Activated CD4-positive, alpha-beta T cell treated with anti-CD3 and anti-CD28 coated beads, Interleukin-2, Interleukin-6, amounts not matched to agents 100 ng/mL and 50 ng/mL, durations not matched to agents 16 hours and 8 hours (primary cell): ENCODE results near the gene BRINP3.
"Not testable (repeated sequence)": the region's sequence is repeated elsewhere in the genome, so short reads cannot be mapped to it uniquely, and the experiment has no call there.

Experiments used
- DNase-seq: peaks from one replicate; pipeline ENCODE4 v3.0.0-alpha.2; 2020

The BRINP3 gene

DNA sequence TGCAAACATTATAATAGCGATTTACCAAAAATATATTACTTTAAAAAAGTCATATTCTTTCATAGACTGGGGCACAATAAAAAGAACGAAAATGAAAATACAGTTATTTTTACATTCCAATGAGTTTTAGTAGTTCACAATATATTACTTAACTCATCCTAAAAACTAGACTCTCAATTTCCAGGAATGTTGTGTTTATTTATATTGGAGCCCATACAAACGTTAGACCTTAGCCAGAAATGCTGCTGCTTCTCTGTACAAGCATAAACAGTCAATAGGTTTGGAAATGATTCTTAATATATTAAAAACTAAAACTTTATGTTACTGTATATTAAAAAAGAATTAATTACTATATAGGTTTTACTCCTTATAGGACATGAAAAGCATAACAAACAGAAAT is 302.3 kb downstream of the BRINP3 start:
- no peak for DNase-seq

DNA sequence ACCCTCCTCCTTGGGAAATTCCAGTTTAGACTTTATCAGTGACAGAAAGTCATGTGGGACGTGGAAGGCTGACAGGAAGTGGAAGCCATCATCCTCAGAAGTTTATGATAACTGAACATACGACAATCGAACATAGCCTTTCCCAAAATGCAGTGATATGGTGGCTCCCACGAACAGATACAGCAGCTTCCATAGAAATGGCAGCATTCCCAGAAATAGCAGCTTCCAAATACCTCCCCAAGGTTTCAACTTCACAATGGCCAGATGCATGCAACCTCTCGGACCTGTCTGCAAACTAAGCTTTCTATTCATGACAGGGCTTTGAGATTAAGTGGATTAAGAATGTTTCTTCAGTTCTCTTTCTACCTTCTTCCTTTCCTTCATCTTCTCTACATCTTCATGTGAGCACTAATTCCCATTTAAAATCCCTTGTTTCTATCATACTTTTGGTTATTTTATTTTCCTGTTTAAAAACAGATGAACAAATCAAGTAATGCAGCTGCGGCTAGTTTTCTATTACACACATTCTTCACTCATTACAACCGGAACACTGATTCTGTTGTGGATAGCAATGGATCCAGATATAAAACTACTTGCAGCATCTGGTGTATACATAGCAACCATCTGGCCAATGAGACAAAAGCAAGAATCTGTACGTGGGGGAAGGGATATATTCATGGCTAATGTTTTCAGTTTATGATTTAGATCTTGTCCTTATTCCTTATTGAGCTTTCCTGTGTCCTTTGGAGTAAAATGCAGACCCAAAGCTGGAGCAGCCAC is 304.8 kb downstream of the BRINP3 start:
- no peak for DNase-seq

DNA sequence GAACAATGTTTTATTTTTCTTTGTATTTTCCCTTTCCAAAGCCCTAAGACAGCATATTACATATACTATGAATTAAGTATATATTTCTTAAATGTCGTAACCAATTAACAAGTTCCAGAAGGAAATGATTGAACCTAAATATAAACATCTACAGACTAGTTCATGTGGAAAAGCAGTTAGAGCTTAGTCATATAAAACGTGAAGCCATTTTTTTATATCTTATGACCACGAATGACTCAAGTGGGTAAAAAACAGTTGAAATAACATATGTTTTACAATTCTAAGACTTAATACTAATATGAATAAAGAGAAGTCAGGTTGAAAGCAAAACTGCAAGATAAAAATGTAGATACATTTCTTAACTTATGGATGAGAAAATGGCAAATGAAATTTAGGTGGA is 307.3 kb downstream of the BRINP3 start:
- DNase-seq: no peak

DNA sequence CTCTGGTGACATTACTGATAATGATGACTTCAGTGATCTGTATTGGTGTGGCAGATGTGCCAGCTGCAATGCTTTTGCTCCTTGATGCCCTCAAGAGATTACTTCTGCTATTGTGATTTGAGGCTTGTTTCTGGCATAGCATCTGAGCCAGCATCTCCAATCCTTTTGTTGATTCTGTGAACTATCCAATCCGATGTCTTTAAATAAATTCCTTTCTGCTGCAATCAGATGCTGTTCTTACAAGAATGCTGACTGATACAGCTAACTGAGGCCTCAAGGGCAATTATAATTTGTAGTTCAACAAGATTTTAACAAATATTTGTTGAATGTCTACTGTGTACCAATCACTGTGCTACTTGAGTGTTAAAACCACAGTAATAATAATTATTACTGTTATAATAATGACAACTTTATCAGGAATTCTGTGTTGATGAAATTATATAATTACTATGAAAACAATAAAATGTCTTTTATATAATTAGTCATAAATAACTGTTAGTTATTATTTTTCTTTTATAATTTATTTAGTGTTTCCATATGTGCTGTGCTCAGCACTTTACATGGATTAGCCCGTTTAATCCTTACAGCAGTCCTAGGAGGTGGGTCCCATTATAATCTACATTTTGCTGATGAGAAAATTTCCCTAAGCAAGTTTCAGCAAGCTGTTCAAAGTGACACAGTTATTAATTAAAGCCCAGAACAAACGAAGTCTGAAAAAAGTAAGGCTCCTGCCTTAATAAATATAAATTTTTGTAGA is 308.2 kb downstream of the BRINP3 start:
- DNase-seq: no peak

DNA sequence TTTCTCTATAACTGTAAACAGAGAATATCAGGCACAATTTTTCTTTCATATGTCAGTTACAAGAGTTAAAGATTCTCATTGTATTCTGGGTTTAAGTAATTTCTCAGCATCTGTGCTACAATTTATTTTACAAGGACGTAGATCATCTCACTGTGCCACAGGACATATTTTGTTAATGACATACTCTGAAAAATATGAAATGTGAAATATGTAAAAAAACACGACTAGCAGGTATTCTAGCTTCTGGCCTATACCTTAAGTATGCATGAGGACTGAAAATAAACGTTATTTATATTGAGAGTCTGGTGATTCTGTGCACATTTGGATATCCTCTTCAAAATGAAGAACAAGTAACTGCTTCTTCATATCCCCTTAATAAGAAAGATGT is 308.8 kb downstream of the BRINP3 start:
- DNase-seq: no peak

DNA sequence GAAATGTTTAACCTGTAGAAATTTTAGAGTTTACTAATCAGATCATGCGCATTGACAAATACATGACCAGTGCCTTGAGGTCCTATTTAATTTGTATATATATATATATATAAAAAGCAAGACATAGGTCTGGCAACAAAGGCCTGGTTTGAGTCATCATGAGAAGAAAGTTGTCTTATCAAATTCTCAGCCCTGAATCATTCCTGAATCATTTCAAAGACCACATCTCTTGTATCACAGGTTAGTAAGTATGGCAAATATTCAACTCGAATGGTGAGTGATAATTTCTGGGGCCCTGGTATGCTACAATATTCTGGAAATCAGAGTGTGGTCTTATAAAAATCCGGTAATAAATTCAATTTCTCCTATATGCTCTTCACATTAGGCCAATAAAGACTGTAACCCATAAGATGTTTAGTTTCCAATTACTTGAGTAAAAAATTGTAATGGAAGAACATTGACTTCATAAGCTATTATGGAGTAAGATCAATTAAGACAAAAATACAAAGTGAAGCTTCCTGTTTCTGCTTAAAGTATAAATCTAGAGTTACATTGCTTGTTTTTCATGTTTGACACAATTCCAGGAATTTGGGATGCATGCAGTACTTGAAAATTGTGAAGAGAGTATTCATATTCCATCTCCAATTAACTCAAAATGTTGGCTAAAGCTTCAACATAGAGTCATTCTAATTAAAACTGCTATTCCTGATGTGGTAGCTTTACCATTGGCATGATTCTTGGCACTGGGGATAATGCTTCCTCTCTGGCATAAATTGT is 309.4 kb downstream of the BRINP3 start:
- no peak for DNase-seq

DNA sequence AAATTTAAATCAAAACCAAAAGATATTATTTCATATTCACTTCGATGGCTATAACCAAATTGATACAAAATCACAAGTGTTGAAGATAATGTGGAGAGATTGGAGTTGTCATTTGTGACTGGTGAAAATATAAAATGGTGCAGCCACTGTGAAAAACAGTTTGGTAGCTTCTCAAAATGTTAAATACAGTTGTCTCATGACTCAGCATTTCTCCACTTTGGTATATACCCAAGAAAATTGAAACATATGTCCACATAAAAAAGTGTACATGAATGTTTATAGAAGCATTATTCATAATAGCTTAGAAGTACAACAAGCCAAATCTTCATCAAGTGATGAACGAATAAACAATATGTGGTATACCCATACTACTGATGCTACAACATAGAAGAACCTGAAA is 318.5 kb downstream of the BRINP3 start:
- no peak for DNase-seq

DNA sequence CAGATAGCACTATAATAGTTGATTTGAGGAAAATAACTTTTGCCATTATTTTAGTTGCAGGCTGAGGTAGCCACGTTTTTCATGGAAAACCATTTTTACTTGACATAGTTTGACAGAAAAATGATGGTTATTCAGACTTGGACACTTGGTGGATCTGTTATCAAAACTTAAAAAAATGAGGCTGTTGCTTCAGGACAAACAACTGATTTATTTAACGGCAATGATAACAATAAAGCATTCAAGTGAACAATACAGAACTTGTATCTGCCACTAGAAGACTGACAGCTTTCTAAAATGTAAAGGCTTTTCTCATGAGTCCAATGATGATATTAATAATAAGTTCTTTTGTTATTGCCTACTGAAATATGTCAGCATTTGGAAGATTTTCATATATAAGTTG is 322.9 kb downstream of the BRINP3 start:
- no peak for DNase-seq

DNA sequence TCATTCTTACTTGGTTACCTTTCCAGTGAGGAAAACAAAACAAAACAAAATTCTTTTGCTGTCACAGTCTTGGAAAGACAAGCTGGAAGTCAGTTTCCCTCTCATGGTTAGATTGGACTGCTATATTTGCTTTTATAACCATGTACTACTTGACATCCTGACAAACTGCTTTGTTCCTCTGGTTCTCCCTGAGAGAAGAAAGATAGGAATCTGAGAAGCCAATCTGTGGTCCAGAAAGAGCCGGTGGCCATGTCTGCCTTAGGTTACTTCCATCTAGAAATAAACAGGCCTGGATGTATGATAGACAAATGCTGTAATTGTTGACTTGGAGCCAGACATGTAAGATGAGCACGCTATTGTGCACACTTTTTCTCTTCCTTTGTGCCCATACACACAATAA is 330.0 kb downstream of the BRINP3 start:
- DNase-seq: no peak

DNA sequence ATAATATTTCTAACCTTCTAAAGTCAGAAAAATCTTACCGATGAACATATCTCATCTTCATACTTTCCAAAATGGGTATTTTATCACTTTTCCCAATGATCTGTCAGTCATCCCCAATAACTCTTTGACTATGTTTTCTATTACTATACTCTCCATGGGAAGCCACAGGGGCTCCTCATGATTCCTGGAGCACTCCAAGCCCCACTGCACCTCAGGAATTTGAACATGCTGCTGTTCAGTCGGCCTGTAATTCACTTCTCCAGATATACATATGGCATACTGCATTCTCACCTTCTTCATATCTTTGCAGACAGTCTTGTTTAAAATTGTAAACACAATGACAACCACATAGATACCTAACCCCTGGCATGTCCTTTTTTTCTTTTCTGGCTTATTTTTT is 333.0 kb downstream of the BRINP3 start:
- DNase-seq: no peak

DNA sequence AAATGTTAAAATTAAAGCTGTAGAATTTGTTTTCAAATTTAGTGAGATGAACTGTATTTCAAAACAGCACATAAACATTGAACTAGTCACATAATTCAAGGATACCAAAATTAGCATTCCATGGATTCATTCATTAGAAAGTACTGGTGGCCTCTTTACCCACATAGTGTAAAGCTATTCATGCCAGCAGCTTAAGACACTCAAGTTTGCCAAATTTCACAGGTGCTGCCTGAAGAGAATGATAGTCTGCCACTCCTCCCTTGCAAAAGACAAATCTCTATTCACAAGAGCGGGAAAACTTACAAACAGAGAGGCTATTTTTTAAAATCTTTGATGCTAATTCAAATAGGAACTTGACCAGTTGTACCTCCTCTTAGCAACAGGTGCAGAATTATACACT is 337.0 kb downstream of the BRINP3 start:
- no peak for DNase-seq

DNA sequence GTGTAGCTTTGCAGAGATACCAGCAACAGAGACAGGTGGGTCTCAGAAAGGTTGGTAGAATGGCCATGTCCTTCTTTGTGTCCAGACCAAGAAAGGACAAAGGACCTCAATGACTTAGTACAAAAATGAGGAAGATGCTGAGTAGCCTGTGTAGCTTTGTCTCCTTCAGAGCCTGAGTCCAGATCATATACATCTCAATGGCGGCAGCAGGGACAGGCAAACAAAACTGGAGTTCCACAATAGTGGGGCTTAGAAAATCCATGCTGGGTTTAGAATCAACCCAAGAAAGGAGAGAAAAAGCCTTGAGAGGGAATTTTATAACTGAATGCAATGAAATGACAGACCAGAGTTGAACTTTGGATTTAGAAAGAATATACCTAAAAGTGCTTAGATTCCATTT is 339.0 kb downstream of the BRINP3 start:
- no peak for DNase-seq

DNA sequence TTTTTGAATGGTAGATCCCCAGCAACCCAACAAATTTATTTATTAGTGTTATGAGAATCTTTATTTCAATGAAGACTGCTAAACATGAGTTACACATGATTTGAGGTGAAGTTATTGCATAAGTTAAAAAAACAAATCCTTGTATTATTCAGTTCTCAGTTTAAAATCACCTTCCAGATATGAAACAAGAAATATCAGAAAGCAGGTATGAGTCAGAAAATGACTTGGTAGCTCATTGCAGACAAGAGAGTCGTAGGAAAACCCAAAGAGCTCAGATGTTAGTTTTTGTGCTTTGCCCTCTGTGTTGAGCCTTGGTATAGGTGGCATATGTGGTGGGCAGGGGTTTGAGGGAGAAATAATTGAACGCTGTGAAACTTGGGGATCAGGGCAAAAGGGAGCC is 339.4 kb downstream of the BRINP3 start:
- no peak for DNase-seq

DNA sequence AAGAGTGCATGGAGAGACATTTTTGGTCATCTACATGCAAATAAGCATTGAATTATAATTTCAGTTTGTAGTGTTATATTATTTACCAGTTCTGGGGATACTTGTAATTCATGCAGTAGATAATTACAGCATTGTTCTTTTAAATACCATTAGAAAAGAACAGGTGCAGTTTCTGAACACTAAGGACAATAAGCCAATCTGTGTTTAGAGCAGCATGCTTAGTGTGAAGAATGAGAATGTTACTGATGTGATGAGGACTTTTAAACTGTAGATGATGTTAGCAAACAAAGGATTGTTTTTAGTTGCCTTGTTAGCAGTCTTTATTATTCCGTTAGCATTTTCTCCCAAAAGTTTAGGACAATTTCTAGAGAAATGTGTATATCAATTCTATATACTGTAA is 348.3 kb downstream of the BRINP3 start:
- DNase-seq: no peak

DNA sequence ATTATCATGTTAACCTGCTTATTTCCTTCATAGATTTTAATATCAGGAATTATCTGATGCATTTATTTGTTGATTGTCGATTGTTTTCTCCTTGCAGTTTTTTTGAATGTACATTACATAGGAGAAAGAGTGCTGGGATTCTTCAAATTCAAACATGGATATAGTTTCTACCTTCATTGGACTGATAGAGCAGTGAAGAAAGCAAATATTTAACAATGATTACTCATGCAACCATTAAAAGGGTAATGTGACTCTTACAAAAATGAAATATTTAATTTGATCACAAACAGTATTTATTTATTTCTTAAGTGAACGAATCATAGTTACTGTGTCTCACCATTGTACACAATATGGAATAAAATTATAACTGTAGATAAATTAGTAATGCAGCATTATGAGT is 350.9 kb downstream of the BRINP3 start:
- no peak for DNase-seq

DNA sequence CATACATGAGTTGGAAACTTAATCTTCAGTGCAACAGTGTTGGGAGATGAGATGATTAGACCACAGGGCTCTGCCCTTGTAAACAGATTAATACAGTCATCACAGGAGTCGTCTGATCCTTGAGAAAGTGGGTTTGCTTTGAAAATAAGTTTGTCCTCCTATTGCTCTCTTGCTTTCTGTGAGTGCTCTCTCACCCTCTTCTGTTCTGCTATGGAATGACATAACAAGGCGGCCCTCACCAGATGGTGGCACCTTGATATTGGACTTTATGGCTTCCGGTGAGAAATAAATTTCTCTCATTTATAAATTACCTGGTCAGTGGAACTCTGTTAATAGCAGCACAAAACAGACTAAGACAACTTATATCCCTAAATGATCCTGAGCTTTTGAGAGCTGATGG is 353.6 kb downstream of the BRINP3 start:
- no peak for DNase-seq

DNA sequence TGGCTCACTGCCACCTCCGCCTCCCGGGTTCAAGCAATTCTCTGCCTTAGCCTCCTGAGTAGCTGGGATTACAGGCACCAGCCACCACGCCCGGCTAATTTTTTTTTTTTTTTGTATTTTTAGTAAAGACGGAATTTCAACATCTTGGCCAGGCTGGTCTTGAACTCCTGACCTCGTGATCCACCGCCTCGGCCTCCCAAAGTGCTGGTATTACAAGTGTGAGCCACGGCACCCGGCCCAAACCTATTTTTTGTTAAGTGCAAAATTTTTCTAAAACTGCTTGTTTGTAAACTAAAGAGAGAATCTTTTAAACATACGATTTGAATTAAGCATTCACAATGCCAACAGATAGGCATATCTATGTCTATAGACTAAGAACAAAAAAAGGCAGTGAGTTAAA is 357.1 kb downstream of the BRINP3 start:
- not testable (repeated sequence) for DNase-seq

DNA sequence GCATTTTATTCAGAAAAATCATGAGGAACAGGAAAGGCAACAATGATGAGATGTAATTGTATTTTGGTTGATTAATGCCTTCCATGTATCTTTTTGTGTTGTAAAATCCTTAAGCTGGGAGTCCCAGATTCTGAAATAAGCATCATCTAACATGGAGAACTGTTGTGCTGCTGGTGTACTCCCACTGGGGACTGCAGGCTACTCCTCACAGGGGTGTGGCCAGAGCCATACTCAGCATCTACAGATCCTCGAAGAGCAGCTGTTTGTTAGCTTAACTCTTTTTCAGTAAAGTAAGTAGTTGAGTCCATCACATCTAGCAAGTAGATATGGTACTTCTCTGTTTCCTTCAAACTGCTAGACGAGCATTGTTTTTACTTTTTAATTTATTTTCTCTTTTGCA is 358.0 kb downstream of the BRINP3 start:
- no peak for DNase-seq

DNA sequence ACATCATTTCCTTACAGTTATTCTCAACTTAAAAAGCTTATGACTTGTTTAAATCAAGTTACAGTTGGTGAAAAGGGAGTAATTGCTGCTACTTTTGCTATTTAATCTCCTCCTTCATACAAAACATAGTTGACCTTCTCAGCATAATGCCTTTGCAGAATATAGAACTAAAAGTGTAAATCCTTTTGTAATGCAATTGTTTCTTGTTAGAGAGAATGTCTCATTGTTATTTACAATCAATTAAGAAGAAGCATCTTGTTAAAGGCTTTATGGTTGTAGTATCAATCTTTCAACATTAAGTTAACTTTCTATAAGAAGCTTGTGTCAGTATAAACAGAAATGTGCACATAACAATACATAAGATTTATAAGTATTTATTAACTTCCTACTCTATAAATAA is 360.7 kb downstream of the BRINP3 start:
- DNase-seq: no peak

DNA sequence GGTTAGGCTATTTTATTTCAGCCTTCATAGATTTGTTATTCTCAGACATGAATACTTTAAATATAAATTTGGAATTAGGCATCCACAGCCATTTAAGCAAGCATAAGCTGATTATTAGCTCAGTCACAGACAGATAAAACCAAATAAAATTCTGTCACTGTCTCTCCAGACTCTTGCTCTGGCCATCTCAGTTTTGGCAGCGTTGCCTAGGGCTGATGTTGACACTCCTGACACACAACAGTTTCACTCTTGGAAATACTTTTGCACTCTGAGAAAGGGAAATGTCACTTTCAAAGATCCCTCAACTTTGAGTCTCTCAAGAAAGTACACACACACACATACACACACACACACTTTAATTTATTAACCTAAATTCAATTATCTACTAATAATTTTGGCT is 372.7 kb downstream of the BRINP3 start:
- DNase-seq: no peak

DNA sequence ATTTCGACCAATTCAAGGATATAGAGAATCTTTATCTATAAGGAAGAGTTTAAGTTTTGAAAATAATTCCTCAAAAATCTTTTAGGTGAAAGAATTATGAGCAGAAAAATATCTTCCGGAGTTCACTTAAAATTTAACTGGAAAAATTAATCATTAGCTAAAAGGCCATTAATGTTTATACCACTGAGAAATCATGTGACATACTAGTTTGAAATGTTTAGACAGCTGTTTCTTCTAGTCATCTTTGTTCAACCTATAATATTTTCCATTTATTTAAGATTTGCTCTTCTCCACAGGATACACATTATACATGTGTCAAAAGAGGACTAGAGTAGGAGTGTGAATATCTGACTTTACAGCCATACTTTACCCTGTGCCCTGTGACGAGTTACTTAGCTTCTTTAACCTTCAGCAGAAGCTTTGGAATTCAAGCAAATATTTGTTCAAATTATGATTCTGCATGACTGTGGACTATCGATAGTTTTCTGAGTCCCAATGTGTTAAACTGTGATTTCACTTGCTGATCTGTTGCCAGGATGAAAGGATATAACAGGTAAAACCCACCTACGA is 374.8 kb downstream of the BRINP3 start:
- DNase-seq: no peak

DNA sequence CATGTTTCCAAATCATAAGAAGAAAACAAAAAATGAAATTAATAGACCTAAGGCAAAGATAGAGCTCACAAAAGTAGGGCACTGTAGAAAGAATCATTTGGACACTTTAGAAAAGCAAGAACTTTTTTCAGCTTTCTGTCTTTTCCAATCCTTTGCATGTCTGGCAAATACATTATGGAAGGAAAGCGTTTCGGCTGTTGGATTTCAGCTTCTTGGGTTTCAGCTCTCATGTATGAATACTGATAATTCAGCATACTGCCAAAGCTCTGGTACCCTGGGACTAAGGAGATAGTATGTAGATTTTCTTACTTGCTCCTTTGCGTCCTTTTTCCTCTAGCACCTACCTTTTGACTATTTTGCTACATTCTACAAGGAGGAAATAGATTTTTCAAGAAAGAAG is 375.9 kb downstream of the BRINP3 start:
- DNase-seq: no peak

DNA sequence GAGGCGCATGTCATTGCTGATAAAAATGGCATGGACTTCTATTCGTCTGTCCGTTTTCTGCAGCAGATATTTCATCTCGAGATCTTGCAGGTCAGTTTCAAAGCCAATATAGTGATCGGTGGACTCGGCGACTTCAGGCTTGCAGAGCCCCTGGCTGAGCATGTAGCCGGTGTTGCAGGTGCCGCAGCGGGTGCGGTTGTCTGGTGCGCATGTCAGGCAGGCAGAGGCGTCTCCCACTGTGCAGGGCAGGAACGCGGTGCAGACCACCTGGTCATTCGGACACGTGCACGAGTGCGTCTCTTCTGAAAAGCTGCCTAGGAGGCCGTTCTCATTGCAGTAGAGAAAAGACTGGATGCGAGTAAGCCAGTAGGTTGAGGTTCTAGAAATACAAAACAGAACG is 378.9 kb downstream of the BRINP3 start:
- DNase-seq: no peak

DNA sequence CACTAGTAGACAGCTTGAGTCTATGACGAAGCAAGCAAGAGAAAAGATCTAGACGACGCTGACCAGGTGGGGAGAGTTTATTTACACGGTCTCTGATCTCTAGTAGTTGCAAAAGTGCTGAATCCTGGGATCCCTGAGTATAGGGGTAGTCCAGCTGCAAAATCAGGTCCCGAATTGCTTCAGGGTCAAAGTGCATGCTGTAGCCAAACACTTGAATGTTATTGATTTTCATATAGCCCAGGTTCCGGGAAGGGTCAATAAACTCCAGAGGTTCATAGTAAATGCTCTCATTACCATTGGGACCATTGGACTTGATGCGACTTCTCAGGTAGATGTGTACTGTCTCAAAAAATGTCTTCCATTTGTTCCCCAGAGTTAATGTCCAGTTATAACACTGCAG is 379.6 kb downstream of the BRINP3 start:
- DNase-seq: no peak
